ENCODE data around the gene OR51E2. TPM values are rescaled to one million over a fixed set of nuclear protein-coding genes. Genes with fewer than 3 reads are reported as not detected.

Gene OR51E2
- total RNA-seq, 2 experiments from 2014 or later: not detected

GRCh38 chr11:4695442-4695841 lies 2.2 kb downstream of the OR51E2 start:
- Mint-ChIP-seq H3K4me1 (ENCODE audit: low read depth) (no peaks in the 10 kb centered on the region), H3K27ac (no peak overlapping the region), H3K4me3 (no peak overlapping the region), H3K9me3 (no peaks in the 10 kb centered on the region), H3K36me3 (ENCODE audit: low read depth) (no peaks in the 10 kb centered on the region), H3K27me3 (peaks cover 5% of the 10 kb centered on the region)
- ATAC-seq: no peak
- ChIA-PET POLR2A (no interaction called here), CTCF (no interaction called here)
- DNase-seq: no peak
- intact Hi-C loops (cut with micrococcal nuclease): no loop called here
- TF ChIP-seq, protein P1, sequence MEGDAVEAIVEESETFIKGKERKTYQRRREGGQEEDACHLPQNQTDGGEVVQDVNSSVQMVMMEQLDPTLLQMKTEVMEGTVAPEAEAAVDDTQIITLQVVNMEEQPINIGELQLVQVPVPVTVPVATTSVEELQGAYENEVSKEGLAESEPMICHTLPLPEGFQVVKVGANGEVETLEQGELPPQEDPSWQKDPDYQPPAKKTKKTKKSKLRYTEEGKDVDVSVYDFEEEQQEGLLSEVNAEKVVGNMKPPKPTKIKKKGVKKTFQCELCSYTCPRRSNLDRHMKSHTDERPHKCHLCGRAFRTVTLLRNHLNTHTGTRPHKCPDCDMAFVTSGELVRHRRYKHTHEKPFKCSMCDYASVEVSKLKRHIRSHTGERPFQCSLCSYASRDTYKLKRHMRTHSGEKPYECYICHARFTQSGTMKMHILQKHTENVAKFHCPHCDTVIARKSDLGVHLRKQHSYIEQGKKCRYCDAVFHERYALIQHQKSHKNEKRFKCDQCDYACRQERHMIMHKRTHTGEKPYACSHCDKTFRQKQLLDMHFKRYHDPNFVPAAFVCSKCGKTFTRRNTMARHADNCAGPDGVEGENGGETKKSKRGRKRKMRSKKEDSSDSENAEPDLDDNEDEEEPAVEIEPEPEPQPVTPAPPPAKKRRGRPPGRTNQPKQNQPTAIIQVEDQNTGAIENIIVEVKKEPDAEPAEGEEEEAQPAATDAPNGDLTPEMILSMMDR (IDR thresholded peaks at IDR 0.05): no peak

DNA sequence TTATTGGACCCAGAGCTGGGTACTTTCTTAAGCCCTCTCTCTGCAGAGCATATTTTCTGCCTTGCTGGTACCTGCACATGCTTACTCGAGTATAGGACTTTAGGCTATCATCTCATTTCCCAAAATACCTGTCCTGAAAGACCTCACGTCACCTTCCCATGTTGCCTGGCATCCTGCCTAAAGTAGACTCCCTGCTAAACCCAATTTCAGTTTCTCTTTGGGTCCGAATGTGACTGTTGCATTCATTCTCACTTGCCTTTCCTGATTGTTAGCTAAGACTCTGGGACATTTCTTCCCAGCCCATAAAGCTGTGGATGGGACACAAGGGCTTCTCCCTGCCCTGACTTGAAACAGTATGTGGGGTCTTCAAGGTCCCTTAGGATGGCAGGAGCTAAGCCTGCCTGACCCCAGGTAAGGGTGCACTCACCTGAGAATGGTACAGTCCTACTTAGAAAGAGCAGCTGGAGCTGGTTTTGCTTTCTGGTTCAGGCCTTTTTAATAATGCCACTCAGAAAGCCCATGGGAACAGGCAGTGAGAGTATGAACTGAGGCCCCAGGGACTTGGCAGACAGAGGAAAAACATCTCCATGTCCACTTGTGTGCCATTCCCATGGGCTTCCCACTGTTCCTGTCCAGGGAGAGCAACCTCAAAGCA lies 12.9 kb downstream of the OR51E2 start:
- ChIA-PET POLR2A (no interaction called here), CTCF (no interaction called here)

DNA sequence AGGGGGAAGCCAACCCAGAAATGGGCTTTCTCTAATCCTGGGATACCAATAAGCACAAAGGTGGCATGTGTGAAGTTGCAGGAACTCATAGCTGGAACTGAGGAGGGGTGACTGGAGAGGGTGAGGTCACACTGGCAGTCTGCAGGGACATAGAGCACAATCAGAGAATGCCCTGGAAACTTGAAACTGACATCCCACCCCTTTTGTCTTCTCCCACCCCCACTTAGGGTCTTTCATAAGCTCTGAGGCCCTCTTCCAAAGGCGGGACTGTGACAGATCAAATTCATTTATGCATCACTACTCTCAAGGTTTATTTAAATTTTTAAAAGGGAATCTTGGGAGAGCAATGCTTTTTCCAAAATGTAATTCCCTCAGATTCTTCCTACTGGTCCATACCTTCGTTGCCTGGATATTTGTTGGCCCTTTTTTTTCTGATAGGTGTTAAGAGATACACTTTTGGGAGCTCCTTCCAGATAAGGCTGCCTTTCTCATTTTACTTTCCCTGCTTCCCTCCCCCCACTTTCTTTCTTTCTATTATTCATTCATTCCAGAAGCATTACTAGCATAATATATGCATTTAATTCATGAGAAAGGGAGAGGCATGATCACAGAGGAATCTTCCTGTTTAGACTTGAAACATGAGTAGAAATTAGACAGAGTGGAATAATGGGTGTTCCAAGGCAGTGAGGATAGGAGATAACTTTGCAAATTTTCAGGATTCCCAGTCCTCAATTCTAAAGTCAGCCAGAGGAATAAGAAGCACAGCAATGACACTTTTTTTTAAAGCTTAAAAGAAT lies 14.8 kb downstream of the OR51E2 start:
- Mint-ChIP-seq H3K9me3 (no peaks in the 10 kb centered on the region), H3K36me3 (ENCODE audit: low read depth) (no peaks in the 10 kb centered on the region), H3K27ac (no peak overlapping the region), H3K4me1 (ENCODE audit: low read depth) (no peaks in the 10 kb centered on the region), H3K4me3 (no peak overlapping the region), H3K27me3 (no peaks in the 10 kb centered on the region)
- DNase-seq: no peak
- intact Hi-C loops (cut with micrococcal nuclease): no loop called here
- TF ChIP-seq, protein P1 (IDR thresholded peaks at IDR 0.05): no peak
- POLR2A ChIA-PET: interaction anchor here (0.6 kb wide), 1 partner anchor 53 kb away, joined by 4 read pairs; no protein-coding TSS in a partner anchor
- CTCF ChIA-PET: no interaction called here
- ATAC-seq: no peak

More for the DNA sequence above, 12.9 kb downstream of the OR51E2 start:
- Mint-ChIP-seq H3K36me3 (ENCODE audit: low read depth) (no peaks in the 10 kb centered on the region), H3K9me3 (no peaks in the 10 kb centered on the region), H3K4me3 (no peak overlapping the region), H3K4me1 (ENCODE audit: low read depth) (no peaks in the 10 kb centered on the region), H3K27ac (no peak overlapping the region), H3K27me3 (no peaks in the 10 kb centered on the region)
- no peak for ATAC-seq
- DNase-seq: no peak
- intact Hi-C loops (cut with micrococcal nuclease): no loop called here
- TF ChIP-seq, protein P1 (IDR thresholded peaks at IDR 0.05): no peak

DNA sequence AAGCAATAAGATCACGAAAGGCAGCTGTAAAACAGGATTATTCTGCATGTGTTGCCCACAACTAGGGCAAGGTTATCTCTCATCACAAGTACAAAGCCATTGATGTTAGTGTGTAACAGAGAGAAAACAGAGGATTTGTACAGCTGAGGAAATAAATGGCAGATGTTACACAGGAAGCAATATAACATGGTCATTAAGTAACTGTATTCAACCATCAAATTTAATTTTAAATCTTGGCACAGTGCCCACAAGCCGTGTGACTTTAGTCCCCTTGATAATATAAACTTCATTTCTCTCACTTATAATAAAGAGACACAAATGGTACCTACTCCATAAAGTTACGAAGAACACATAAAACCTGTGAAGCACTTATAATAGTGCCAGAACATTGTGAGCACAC lies 17.3 kb downstream of the OR51E2 start:
- Mint-ChIP-seq H3K27me3 (peaks cover 4% of the 10 kb centered on the region), H3K9me3 (no peaks in the 10 kb centered on the region), H3K27ac (no peak overlapping the region), H3K4me1 (ENCODE audit: low read depth) (no peaks in the 10 kb centered on the region), H3K4me3 (no peak overlapping the region), H3K36me3 (ENCODE audit: low read depth) (no peaks in the 10 kb centered on the region)
- intact Hi-C loops (cut with micrococcal nuclease): no loop called here
- POLR2A ChIA-PET: no interaction called here
- TF ChIP-seq, protein P1 (IDR thresholded peaks at IDR 0.05): no peak
- CTCF ChIA-PET: no interaction called here
- DNase-seq (no peak), ATAC-seq (no peak)

DNA sequence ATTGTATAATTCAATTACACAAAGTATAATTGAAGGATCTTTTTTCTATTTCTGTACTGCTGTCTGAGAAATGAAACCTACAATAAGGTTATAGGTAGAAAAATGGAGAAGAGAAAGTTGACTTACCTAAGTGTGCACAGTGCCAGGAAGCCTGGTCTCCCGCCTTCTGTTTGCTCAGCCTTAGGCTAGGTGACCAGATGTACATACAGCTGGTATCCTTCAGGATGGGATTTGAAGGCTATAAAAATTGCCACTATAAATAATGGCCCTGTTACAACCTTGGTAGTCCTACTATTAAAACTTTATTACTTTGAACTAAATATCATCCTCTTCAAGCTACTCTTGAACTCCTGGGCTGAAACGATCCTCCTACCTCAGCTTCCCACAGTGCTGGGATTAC lies 19.7 kb downstream of the OR51E2 start:
- TF ChIP-seq, protein P1 (IDR thresholded peaks at IDR 0.05): no peak
- Mint-ChIP-seq H3K4me3 (no peak overlapping the region), H3K9me3 (no peaks in the 10 kb centered on the region), H3K27ac (no peak overlapping the region), H3K36me3 (ENCODE audit: low read depth) (no peaks in the 10 kb centered on the region), H3K4me1 (ENCODE audit: low read depth) (no peaks in the 10 kb centered on the region), H3K27me3 (peaks cover 9% of the 10 kb centered on the region)
- ATAC-seq (no peak), DNase-seq (no peak)
- intact Hi-C loops (cut with micrococcal nuclease): no loop called here
- ChIA-PET POLR2A (no interaction called here), CTCF (no interaction called here)

Measured in activated CD8-positive, alpha-beta T cell treated with anti-CD3 and anti-CD28 coated beads for 36 hours (primary cell).